MM.1S (cell line): ENCODE results near the gene LRRC10.

ENCODE experiments used
- DNase-seq: peaks from one replicate; pipeline ENCODE4 v3.0.0-alpha.2; 2015
- H2AFZ ChIP-seq: fragments of 300-600 bp; sonication (generic); 2 replicates; pipeline ENCODE4 v1.6.0; 2016; ENCODE audit warnings: antibody characterized with exemption, low read length
- H3F3A ChIP-seq: fragments of 300-600 bp; sonication (generic); 2 replicates; pipeline ENCODE4 v1.6.1; 2016; ENCODE audit warnings: mild to moderate bottlenecking, antibody characterized with exemption, low read length, moderate library complexity, mixed read lengths; ENCODE audit not compliant: insufficient read depth
- H3K27ac ChIP-seq: fragments of 300-600 bp; sonication (generic); 2 replicates; pipeline ENCODE4 v1.5.1; 2016; ENCODE audit warnings: mild to moderate bottlenecking, low read length
- H3K27me3 ChIP-seq: fragments of 300-600 bp; sonication (generic); replicated peaks from 2 replicates; pipeline ENCODE4 v1.6.0; 2016; ENCODE audit warnings: low read length; ENCODE audit not compliant: insufficient read depth
- H3K36me3 ChIP-seq: fragments of 300-600 bp; sonication (generic); replicated peaks from 2 replicates; pipeline ENCODE4 v1.6.1; 2016; ENCODE audit warnings: mild to moderate bottlenecking, low read length, mixed read lengths; ENCODE audit not compliant: insufficient read depth
- H3K4me1 ChIP-seq: fragments of 300-600 bp; sonication (generic); 2 replicates; pipeline ENCODE4 v1.6.1; 2016; ENCODE audit warnings: low read length, mixed read lengths
- H3K4me2 ChIP-seq: fragments of 300-600 bp; sonication (generic); 2 replicates; pipeline ENCODE4 v1.6.0; 2016; ENCODE audit warnings: low read depth, low read length
- H3K4me3 ChIP-seq: fragments of 300-600 bp; sonication (generic); 2 replicates; pipeline ENCODE4 v1.5.1; 2016; ENCODE audit warnings: low read length, mixed read lengths
- H3K79me2 ChIP-seq: fragments of 300-600 bp; sonication (generic); 2 replicates; pipeline ENCODE4 v1.6.1; 2016; ENCODE audit warnings: mixed run types, low read length, mixed read lengths
- H3K9ac ChIP-seq: fragments of 300-600 bp; sonication (generic); 2 replicates; pipeline ENCODE4 v1.6.1; 2016; ENCODE audit warnings: low read length, mixed read lengths
- H3K9me2 ChIP-seq: fragments of 300-600 bp; sonication (generic); replicated peaks from 2 replicates; pipeline ENCODE4 v1.6.1; 2016; ENCODE audit warnings: mild to moderate bottlenecking, low read length, mixed read lengths; ENCODE audit not compliant: insufficient read depth
- H3K9me3 ChIP-seq: fragments of 300-600 bp; sonication (generic); replicated peaks from 2 replicates; pipeline ENCODE4 v1.6.1; 2016; ENCODE audit warnings: mild to moderate bottlenecking, low read length, mixed read lengths; ENCODE audit not compliant: insufficient read depth
- H4K20me1 ChIP-seq: fragments of 300-600 bp; sonication (generic); 2 replicates; pipeline ENCODE4 v1.6.1; 2016; ENCODE audit warnings: mild to moderate bottlenecking, low read length, moderate library complexity, mixed read lengths; ENCODE audit not compliant: insufficient read depth
- CTCF ChIP-seq: fragments of 300-600 bp; sonication (generic); IDR thresholded peaks from 2 replicates; pipeline ENCODE4 v1.5.1; 2016; ENCODE audit warnings: antibody characterized with exemption, low read length, mixed read lengths
- EZH2 ChIP-seq: fragments of 300-600 bp; sonication (generic); optimal IDR thresholded peaks from 2 replicates; pipeline ENCODE3; 2017; ENCODE audit warnings: low read depth, mild to moderate bottlenecking, antibody characterized with exemption, low read length, mixed read lengths
- EZH2phosphoT487 ChIP-seq: fragments of 300-600 bp; sonication (generic); IDR thresholded peaks from 2 replicates; pipeline ENCODE4 v1.6.1; 2018; ENCODE audit warnings: antibody characterized with exemption, low read length

LRRC10 gene

GRCh38 chr12:69647178-69647577 lies 36.5 kb upstream of the LRRC10 start:
- H3F3A ChIP-seq, result no peaks in the 10 kb centered on the region
- no peaks in the 10 kb centered on the region for H4K20me1 ChIP-seq
- no peak overlapping the region for H2AFZ ChIP-seq
- H3K36me3 ChIP-seq, result no peaks in the 10 kb centered on the region
- no peak overlapping the region for H3K27ac ChIP-seq
- H3K79me2 ChIP-seq, result no peaks in the 10 kb centered on the region
- DNase-seq, result peak; percentile 19
- no peak overlapping the region for H3K4me2 ChIP-seq
- no peaks in the 10 kb centered on the region for H3K4me1 ChIP-seq
- H3K9me3 ChIP-seq, result no peaks in the 10 kb centered on the region
- no peak overlapping the region for H3K4me3 ChIP-seq
- H3K27me3 ChIP-seq, result no peaks in the 10 kb centered on the region
- no peak overlapping the region for H3K9ac ChIP-seq
- TF ChIP-seq CTCF (no peak), EZH2phosphoT487 (no peak), EZH2 (no peak)
- no peaks in the 10 kb centered on the region for H3K9me2 ChIP-seq

- no peak overlapping the region for H3K9ac ChIP-seq
- no peaks in the 10 kb centered on the region for H3F3A ChIP-seq
- no peaks in the 10 kb centered on the region for H4K20me1 ChIP-seq
- H3K27ac ChIP-seq, result no peak overlapping the region
- H3K4me3 ChIP-seq, result no peak overlapping the region
- no peak for DNase-seq
- H3K27me3 ChIP-seq, result no peaks in the 10 kb centered on the region
- TF ChIP-seq EZH2phosphoT487 (no peak), EZH2 (no peak), CTCF (no peak)
- H3K79me2 ChIP-seq, result no peaks in the 10 kb centered on the region
- no peaks in the 10 kb centered on the region for H3K36me3 ChIP-seq
- no peaks in the 10 kb centered on the region for H3K9me3 ChIP-seq
- H3K4me2 ChIP-seq, result no peak overlapping the region
- H3K9me2 ChIP-seq, result no peaks in the 10 kb centered on the region
- H2AFZ ChIP-seq, result no peak overlapping the region
- H3K4me1 ChIP-seq, result no peaks in the 10 kb centered on the region
Observed at GRCh38 chr12:69645031-69645430, 34.3 kb upstream of the LRRC10 start.

GRCh38 chr12:69644511-69644910 lies 33.8 kb upstream of the LRRC10 start:
- Histone ChIP-seq H3K9ac (no peak overlapping the region), H3K79me2 (no peaks in the 10 kb centered on the region), H3K27ac (no peak overlapping the region), H3K36me3 (no peaks in the 10 kb centered on the region), H3K9me2 (no peaks in the 10 kb centered on the region), H3F3A (no peaks in the 10 kb centered on the region), H4K20me1 (no peaks in the 10 kb centered on the region), H3K9me3 (no peaks in the 10 kb centered on the region), H3K27me3 (no peaks in the 10 kb centered on the region), H3K4me2 (no peak overlapping the region), H3K4me1 (no peaks in the 10 kb centered on the region), H2AFZ (no peak overlapping the region), H3K4me3 (no peak overlapping the region)
- DNase-seq, result no peak
- no peak for TF ChIP-seq CTCF
- no peak for TF ChIP-seq EZH2
- TF ChIP-seq EZH2phosphoT487, result no peak
